ENCODE measurements around the gene FAM234B.

FAM234B gene

GRCh38 chr12:13027032-13027431 lies 17.1 kb upstream of the FAM234B start:
- Histone ChIP-seq H3K9ac (ENCODE audit: low read depth, low read length) (no peak overlapping the region), H4K20me1 (ENCODE audit: insufficient read depth, low read length) (no peaks in the 10 kb centered on the region), H3K27ac (ENCODE audit: low read length) (no peak overlapping the region), H2AFZ (ENCODE audit: low read depth, low read length) (no peak overlapping the region), H3K9me3 (ENCODE audit: insufficient read depth, low read length, severe bottlenecking) (no peaks in the 10 kb centered on the region), H3K4me2 (ENCODE audit: insufficient read depth, low read length) (no peak overlapping the region), H3K4me1 (ENCODE audit: insufficient read depth, low read length) (no peaks in the 10 kb centered on the region), H3K4me3 (ENCODE audit: low read depth in 1 of 2, low read length in 2 of 2) (no peak overlapping the region), H3K79me2 (ENCODE audit: insufficient read depth, low read length) (no peaks in the 10 kb centered on the region), H3K27me3 (ENCODE audit: insufficient read depth, low read length, poor library complexity) (peaks cover 35% of the 10 kb centered on the region), H3K36me3 (ENCODE audit: insufficient read depth, low read length) (no peaks in the 10 kb centered on the region)
- TF ChIP-seq EZH2 (IDR thresholded peaks at IDR 0.05; ENCODE audit: borderline replicate concordance, low read depth, low read length, severe bottlenecking), result no peak
- TF ChIP-seq CTCF (IDR thresholded peaks at IDR 0.05; ENCODE audit: borderline replicate concordance, extremely low read depth, low read length, poor library complexity, severe bottlenecking), result no peak
- no peak for DNase-seq
- no peak for ATAC-seq (ENCODE audit: insufficient read depth, low read depth)

- no peaks in the 10 kb centered on the region for H3K79me2 ChIP-seq (ENCODE audit: insufficient read depth, low read length)
- no peak for ATAC-seq (ENCODE audit: insufficient read depth, low read depth)
- H2AFZ ChIP-seq (ENCODE audit: low read depth, low read length), result no peak overlapping the region
- no peak for DNase-seq
- no peaks in the 10 kb centered on the region for H3K4me1 ChIP-seq (ENCODE audit: insufficient read depth, low read length)
- H3K36me3 ChIP-seq (ENCODE audit: insufficient read depth, low read length), result no peaks in the 10 kb centered on the region
- peaks cover 35% of the 10 kb centered on the region for H3K27me3 ChIP-seq (ENCODE audit: insufficient read depth, low read length, poor library complexity)
- H3K27ac ChIP-seq (ENCODE audit: low read length), result no peak overlapping the region
- no peak overlapping the region for H3K9ac ChIP-seq (ENCODE audit: low read depth, low read length)
- H3K9me3 ChIP-seq (ENCODE audit: insufficient read depth, low read length, severe bottlenecking), result no peaks in the 10 kb centered on the region
- H3K4me2 ChIP-seq (ENCODE audit: insufficient read depth, low read length), result no peak overlapping the region
- no peak overlapping the region for H3K4me3 ChIP-seq (ENCODE audit: low read depth in 1 of 2, low read length in 2 of 2)
- TF ChIP-seq CTCF (IDR thresholded peaks at IDR 0.05; ENCODE audit: borderline replicate concordance, extremely low read depth, low read length, poor library complexity, severe bottlenecking) (no peak), EZH2 (IDR thresholded peaks at IDR 0.05; ENCODE audit: borderline replicate concordance, low read depth, low read length, severe bottlenecking) (no peak)
- no peaks in the 10 kb centered on the region for H4K20me1 ChIP-seq (ENCODE audit: insufficient read depth, low read length)
Observed at GRCh38 chr12:13027508-13027907, 16.7 kb upstream of the FAM234B start.

- no peaks in the 10 kb centered on the region for H4K20me1 ChIP-seq (ENCODE audit: insufficient read depth, low read length)
- H3K27me3 ChIP-seq (ENCODE audit: insufficient read depth, low read length, poor library complexity), result peaks cover 35% of the 10 kb centered on the region
- no peaks in the 10 kb centered on the region for H3K9me3 ChIP-seq (ENCODE audit: insufficient read depth, low read length, severe bottlenecking)
- H2AFZ ChIP-seq (ENCODE audit: low read depth, low read length), result no peak overlapping the region
- H3K4me2 ChIP-seq (ENCODE audit: insufficient read depth, low read length), result no peak overlapping the region
- H3K79me2 ChIP-seq (ENCODE audit: insufficient read depth, low read length), result no peaks in the 10 kb centered on the region
- H3K9ac ChIP-seq (ENCODE audit: low read depth, low read length), result no peak overlapping the region
- H3K4me1 ChIP-seq (ENCODE audit: insufficient read depth, low read length), result no peaks in the 10 kb centered on the region
- no peaks in the 10 kb centered on the region for H3K36me3 ChIP-seq (ENCODE audit: insufficient read depth, low read length)
- DNase-seq (no peak), ATAC-seq (ENCODE audit: insufficient read depth, low read depth) (no peak)
- no peak overlapping the region for H3K4me3 ChIP-seq (ENCODE audit: low read depth in 1 of 2, low read length in 2 of 2)
- TF ChIP-seq EZH2 (IDR thresholded peaks at IDR 0.05; ENCODE audit: borderline replicate concordance, low read depth, low read length, severe bottlenecking) (no peak), CTCF (IDR thresholded peaks at IDR 0.05; ENCODE audit: borderline replicate concordance, extremely low read depth, low read length, poor library complexity, severe bottlenecking) (no peak)
- H3K27ac ChIP-seq (ENCODE audit: low read length), result no peak overlapping the region
Observed at GRCh38 chr12:13028825-13029570, 15.2 kb upstream of the FAM234B start.
